ENCODE results near the gene PRKCD.

The PRKCD gene

DNA sequence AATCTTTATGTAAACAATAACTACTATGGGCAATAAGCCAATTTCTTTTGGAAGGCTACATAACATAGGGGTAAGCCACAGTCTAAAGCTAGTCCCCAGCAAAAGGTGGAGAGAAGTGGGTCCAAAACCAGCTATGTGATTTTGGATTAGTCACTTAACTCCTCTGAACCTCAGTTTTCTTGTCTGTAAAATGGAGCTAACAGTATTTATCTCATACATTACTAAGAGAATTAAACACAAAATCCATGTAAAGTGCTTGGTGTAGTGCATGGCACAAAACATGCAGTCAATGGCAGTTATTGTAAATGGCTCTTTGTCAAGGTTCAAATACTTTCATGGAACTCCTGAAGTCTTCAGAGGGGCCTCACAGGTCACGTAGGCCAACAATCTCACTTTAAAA, 44.1 kb upstream of the PRKCD start:
- H3K4me3 ChIP-seq (ENCODE audit: low read depth, low read length), result no peak overlapping the region
- TF ChIP-seq MYC (IDR thresholded peaks at IDR 0.05; ENCODE audit: low read depth, low read length) (no peak), POLR2A (IDR thresholded peaks at IDR 0.05; ENCODE audit: extremely low read depth, insufficient read length) (no peak)
- TF ChIP-seq, protein P1, sequence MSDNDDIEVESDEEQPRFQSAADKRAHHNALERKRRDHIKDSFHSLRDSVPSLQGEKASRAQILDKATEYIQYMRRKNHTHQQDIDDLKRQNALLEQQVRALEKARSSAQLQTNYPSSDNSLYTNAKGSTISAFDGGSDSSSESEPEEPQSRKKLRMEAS (IDR thresholded peaks at IDR 0.05; ENCODE audit: low read depth, low read length), result no peak
- TF ChIP-seq, protein P2, sequence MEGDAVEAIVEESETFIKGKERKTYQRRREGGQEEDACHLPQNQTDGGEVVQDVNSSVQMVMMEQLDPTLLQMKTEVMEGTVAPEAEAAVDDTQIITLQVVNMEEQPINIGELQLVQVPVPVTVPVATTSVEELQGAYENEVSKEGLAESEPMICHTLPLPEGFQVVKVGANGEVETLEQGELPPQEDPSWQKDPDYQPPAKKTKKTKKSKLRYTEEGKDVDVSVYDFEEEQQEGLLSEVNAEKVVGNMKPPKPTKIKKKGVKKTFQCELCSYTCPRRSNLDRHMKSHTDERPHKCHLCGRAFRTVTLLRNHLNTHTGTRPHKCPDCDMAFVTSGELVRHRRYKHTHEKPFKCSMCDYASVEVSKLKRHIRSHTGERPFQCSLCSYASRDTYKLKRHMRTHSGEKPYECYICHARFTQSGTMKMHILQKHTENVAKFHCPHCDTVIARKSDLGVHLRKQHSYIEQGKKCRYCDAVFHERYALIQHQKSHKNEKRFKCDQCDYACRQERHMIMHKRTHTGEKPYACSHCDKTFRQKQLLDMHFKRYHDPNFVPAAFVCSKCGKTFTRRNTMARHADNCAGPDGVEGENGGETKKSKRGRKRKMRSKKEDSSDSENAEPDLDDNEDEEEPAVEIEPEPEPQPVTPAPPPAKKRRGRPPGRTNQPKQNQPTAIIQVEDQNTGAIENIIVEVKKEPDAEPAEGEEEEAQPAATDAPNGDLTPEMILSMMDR (IDR thresholded peaks at IDR 0.05; ENCODE audit: low read depth, low read length), result no peak

DNA sequence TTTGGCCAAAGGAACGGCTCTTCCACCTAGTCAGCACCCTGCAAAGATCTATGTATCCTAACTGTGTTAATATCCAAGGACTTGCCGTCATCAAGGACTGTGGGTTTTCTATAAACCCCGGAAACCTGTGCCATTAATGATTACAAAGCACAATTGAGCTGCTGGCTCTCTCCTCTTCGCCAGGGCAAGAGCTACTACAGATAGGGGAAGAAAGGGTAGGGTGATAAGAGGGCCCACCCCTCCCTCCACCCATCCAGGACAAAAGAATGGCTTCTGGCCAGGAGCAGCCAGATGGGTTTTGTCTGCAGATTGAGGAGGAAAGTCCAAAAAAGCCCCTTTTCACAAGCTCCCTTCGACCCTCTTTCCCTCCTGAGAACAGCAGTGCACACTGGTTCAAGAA, 40.7 kb upstream of the PRKCD start:
- TF ChIP-seq MYC (IDR thresholded peaks at IDR 0.05; ENCODE audit: low read depth, low read length) (no peak), POLR2A (IDR thresholded peaks at IDR 0.05; ENCODE audit: extremely low read depth, insufficient read length) (no peak)
- TF ChIP-seq, protein P2 (IDR thresholded peaks at IDR 0.05; ENCODE audit: low read depth, low read length), result no peak
- TF ChIP-seq, protein P1 (IDR thresholded peaks at IDR 0.05; ENCODE audit: low read depth, low read length), result no peak
- no peak for DNase-seq (ENCODE audit: low read depth)
- H3K4me3 ChIP-seq (ENCODE audit: low read depth, low read length), result no peak overlapping the region

More for the DNA sequence above, 44.1 kb upstream of the PRKCD start:
- no peak for DNase-seq (ENCODE audit: low read depth)

DNA sequence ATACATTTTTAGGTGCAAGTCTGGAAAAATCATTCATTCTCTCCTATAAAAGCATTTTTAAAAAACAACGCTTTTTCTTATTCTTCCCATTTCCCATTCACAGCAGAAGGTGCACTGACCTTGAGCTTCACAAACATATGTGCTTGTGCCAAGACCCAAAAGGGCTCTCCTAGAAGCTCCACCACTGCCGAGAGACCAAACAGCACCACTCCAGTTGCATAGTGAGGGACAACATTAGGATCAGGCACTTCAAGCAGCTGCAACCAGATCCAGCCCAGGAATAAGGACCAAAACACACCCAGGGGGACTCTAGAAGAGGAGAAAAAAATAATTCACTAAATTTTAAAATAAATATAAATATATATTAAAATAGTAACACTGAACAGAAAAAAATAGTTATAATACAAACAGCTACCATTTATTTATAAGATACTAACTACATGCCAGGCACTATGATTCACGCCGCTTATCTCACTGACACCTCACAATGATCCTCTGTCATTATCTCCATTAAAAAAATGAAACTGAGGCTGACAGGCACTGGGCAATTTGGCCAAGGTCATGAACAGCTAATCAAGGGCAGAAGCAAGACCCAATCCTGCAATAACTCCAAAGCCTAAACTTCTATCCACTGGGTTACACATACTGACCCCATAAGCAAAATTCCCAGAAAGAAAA, 38.6 kb upstream of the PRKCD start:
- no peak for DNase-seq (ENCODE audit: low read depth)
- TF ChIP-seq, protein P2 (IDR thresholded peaks at IDR 0.05; ENCODE audit: low read depth, low read length), result no peak
- TF ChIP-seq MYC (IDR thresholded peaks at IDR 0.05; ENCODE audit: low read depth, low read length) (no peak), POLR2A (IDR thresholded peaks at IDR 0.05; ENCODE audit: extremely low read depth, insufficient read length) (no peak)
- TF ChIP-seq, protein P1 (IDR thresholded peaks at IDR 0.05; ENCODE audit: low read depth, low read length), result no peak
- no peak overlapping the region for H3K4me3 ChIP-seq (ENCODE audit: low read depth, low read length)

DNA sequence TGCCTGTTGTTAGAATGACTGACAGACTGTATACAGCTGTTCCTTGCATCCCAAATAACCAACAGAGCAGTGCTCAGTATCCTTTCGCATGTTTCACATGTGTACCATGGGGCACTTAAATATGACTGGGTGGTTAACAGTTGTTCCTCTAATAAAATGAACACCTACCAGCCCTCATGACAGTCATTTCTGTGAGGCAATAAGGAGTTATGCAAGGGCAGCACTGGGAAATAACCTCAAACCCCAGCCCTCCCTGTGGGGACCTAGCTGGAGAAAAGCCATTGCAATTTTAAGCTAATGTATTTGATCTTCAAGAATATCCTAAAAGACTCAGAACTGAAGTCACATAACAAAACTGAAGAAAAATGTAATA, 38.1 kb upstream of the PRKCD start:
- peak; percentile 82 for TF ChIP-seq MYC (IDR thresholded peaks at IDR 0.05; ENCODE audit: low read depth, low read length)
- TF ChIP-seq, protein P2 (IDR thresholded peaks at IDR 0.05; ENCODE audit: low read depth, low read length), result no peak
- no peak for TF ChIP-seq POLR2A (IDR thresholded peaks at IDR 0.05; ENCODE audit: extremely low read depth, insufficient read length)
- TF ChIP-seq, protein P1 (IDR thresholded peaks at IDR 0.05; ENCODE audit: low read depth, low read length), result peak; percentile 68
- H3K4me3 ChIP-seq (ENCODE audit: low read depth, low read length), result no peak overlapping the region
- peak; percentile 91 for DNase-seq (ENCODE audit: low read depth)

DNA sequence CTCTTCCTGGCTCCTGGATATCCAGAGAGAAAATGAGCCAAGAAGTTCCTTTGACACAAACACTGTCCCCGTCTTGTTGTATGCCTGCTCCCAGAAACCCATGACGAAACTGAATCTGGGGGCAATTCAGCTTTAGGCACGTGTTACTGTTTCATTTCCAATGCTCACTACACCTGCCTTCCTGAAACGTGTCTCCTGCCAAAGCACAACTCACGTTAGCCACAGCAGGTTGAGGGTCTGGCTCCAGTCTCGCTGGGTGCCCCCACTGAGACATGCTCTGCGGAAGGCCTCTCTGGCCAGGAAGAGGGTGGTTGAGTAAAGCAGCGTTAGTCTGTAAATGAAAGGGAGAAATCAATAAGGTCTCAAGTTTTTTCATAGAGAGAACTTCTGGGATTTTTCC, 37.5 kb upstream of the PRKCD start:
- no peak overlapping the region for H3K4me3 ChIP-seq (ENCODE audit: low read depth, low read length)
- DNase-seq (ENCODE audit: low read depth), result peak; percentile 31
- TF ChIP-seq, protein P2 (IDR thresholded peaks at IDR 0.05; ENCODE audit: low read depth, low read length), result no peak
- TF ChIP-seq, protein P1 (IDR thresholded peaks at IDR 0.05; ENCODE audit: low read depth, low read length), result peak; percentile 38; the same call in 1 of the 2 replicates

All from NB4 (cell line).